Left renal cortex interstitium (tissue), 4 donors: ENCODE data around the gene FTO. TPM values are rescaled to one million over a fixed set of nuclear protein-coding genes. Genes with fewer than 3 reads are reported as not detected.

ENCODE experiments used
- DNase-seq, 4 donors: peaks; one replicate each; pipeline ENCODE4 v3.0.0-alpha.2; 2013; ENCODE audit warnings: low read depth in 4 of 4, low spot score in 2 of 4, missing footprints in 1 of 4
- polyA plus RNA-seq, 4 donors: library from polyadenylated mRNA; unstranded; fragments of 120-200 nt; gene quantifications; one replicate each; pipeline ENCODE4 v1.2.1, GENCODE V29; 2013; ENCODE audit not compliant: insufficient read length in 4 of 4

Gene FTO
- polyA plus RNA-seq, 4 donors: 83.2 to 91.1 (median 86.2) TPM

GRCh38 chr16:53707671-53708070 lies 3.7 kb downstream of the FTO start:
- no peak for DNase-seq

- DNase-seq: no peak
These were observed 4.5 kb downstream of the FTO start for GRCh38 chr16:53708490-53708889.

- no peak for DNase-seq
These were observed 7.4 kb downstream of the FTO start for GRCh38 chr16:53711390-53711789.

GRCh38 chr16:53712065-53712464 lies 8.1 kb downstream of the FTO start:
- no peak for DNase-seq

GRCh38 chr16:53713403-53714204 lies 9.6 kb downstream of the FTO start:
- no peak for DNase-seq

- no peak for DNase-seq
These were observed 10.5 kb downstream of the FTO start for GRCh38 chr16:53714205-53715022.

- DNase-seq: no peak
These were observed 11.0 kb downstream of the FTO start for GRCh38 chr16:53715023-53715384.

GRCh38 chr16:53717577-53717976 lies 13.6 kb downstream of the FTO start:
- no peak for DNase-seq

- no peak for DNase-seq
These were observed 17.1 kb downstream of the FTO start for GRCh38 chr16:53721017-53721416.

- DNase-seq: no peak
These were observed 22.7 kb downstream of the FTO start for GRCh38 chr16:53726625-53727024.

- DNase-seq: no peak
These were observed 26.7 kb downstream of the FTO start for GRCh38 chr16:53730693-53731092.

- DNase-seq: no peak
These were observed 28.5 kb downstream of the FTO start for GRCh38 chr16:53732296-53732929.

- DNase-seq: no peak
These were observed 31.0 kb downstream of the FTO start for GRCh38 chr16:53734908-53735307.

- no peak for DNase-seq
These were observed 32.3 kb downstream of the FTO start for GRCh38 chr16:53736297-53736696.

GRCh38 chr16:53737552-53737951 lies 33.6 kb downstream of the FTO start:
- no peak for DNase-seq

GRCh38 chr16:53740476-53740875 lies 36.5 kb downstream of the FTO start:
- DNase-seq: no peak

GRCh38 chr16:53740933-53741531 lies 37.1 kb downstream of the FTO start:
- no peak for DNase-seq

GRCh38 chr16:53741546-53741945 lies 37.6 kb downstream of the FTO start:
- no peak for DNase-seq

- DNase-seq: no peak
These were observed 39.2 kb downstream of the FTO start for GRCh38 chr16:53743149-53743566.

- no peak for DNase-seq
These were observed 40.5 kb downstream of the FTO start for GRCh38 chr16:53744449-53744848.

- DNase-seq: no peak
These were observed 41.1 kb downstream of the FTO start for GRCh38 chr16:53745086-53745485.
